K562 (cell line): ENCODE measurements around the gene VPS11. TPM values are rescaled to one million over a fixed set of nuclear protein-coding genes. Genes with fewer than 3 reads are reported as not detected.
A peak's percentile ranks its signal among the peaks of the same experiment; 100 is the strongest.
"Not testable (repeated sequence)": the region's sequence is repeated elsewhere in the genome, so short reads cannot be mapped to it uniquely, and the experiment has no call there.

Source experiments
- ATAC-seq: fragments of 200-7000 bp; cut with Tn5 transposase; 3 replicates; pipeline ENCODE4 v1.9.1; 2020; ENCODE audit warnings: moderate library complexity
- BruUV-seq: library from RNA; stranded (reverse); fragments of 400-500 nt; replicated peaks from 2 replicates; lab custom pipeline; 2021; lab: Mats Ljungman, UMichigan
- CTCF ChIA-PET: fragments of 300-600 bp; formaldehyde crosslinking; extraction: SDS; loops from one replicate; lab custom pipeline; 2021; ENCODE audit warnings: low intra/inter-chr PET ratio; lab: Yijun Ruan, JAX
- POLR2A ChIA-PET: fragments of 300-600, 350-650 bp; sonication (Branson Sonifier 250); formaldehyde crosslinking; extraction: SDS; loops from one replicate; lab custom pipeline; 2021; ENCODE audit warnings: antibody characterized with exemption, inconsistent platforms; lab: Yijun Ruan, JAX
- DNase-seq, 4 experiments: peaks; one replicate each; pipeline versions ENCODE4 v3.0.0 to v3.0.0-alpha.2; 2011 to 2018; ENCODE audit warnings: low spot score in 3 of 4, mixed read lengths in 3 of 4; ENCODE audit errors: extremely low read depth in 1 of 4
- FAIRE-seq: peaks from 2 replicates; lab custom pipeline; 2011; peaks lifted over from hg19 to GRCh38; lab: Jason Lieb, UNC
- H2AFZ ChIP-seq: 2 replicates; pipeline ENCODE4 v1.6.0; 2011; ENCODE audit warnings: low read depth, low read length, control low read depth, inconsistent platforms
- H3K27ac ChIP-seq: fragments of 200-600 bp; 3 replicates; pipeline ENCODE4 v1.8.0; 2011; ENCODE audit warnings: low read depth, mild to moderate bottlenecking, control low read depth, inconsistent platforms, low read length, moderate library complexity, mixed read lengths; ENCODE audit errors: extremely low read depth
- H3K27me3 ChIP-seq, 2 experiments: fragments of 300-600 bp in 1 of 2; 2 replicates in 1 of 2; 3 replicates in 1 of 2; pipeline versions ENCODE4 v1.6.0 to v1.8.0; 2011; ENCODE audit warnings: inconsistent platforms in 2 of 2, low read length in 2 of 2, mild to moderate bottlenecking in 1 of 2, mixed read lengths in 1 of 2, moderate library complexity in 1 of 2; ENCODE audit not compliant: control insufficient read depth in 2 of 2, insufficient read depth in 2 of 2
- H3K36me3 ChIP-seq: fragments of 300-600 bp; 3 replicates; pipeline ENCODE4 v1.8.0; 2011; ENCODE audit warnings: mild to moderate bottlenecking, low read length, inconsistent platforms; ENCODE audit not compliant: control insufficient read depth, insufficient read depth
- H3K4me1 ChIP-seq, 2 experiments: fragments of 200-600 bp in 1 of 2; replicated peaks in 1 of 2; 2 replicates in 1 of 2; 3 replicates in 1 of 2; pipeline versions ENCODE4 v1.5.1 to v1.8.0; 2011; ENCODE audit warnings: inconsistent platforms in 2 of 2, low read length in 2 of 2, mild to moderate bottlenecking in 1 of 2, mixed read lengths in 1 of 2, moderate library complexity in 1 of 2; ENCODE audit not compliant: control insufficient read depth in 2 of 2, insufficient read depth in 2 of 2
- H3K4me2 ChIP-seq: 2 replicates; pipeline ENCODE4 v1.6.1; 2011; ENCODE audit warnings: low read length, control low read depth, inconsistent platforms, mixed read lengths; ENCODE audit not compliant: insufficient read depth
- H3K4me3 ChIP-seq: fragments of 200-600 bp; sonication (generic), shearing (Covaris generic); 2 replicates; pipeline ENCODE4 v1.5.1; 2016; ENCODE audit warnings: control low read depth, inconsistent platforms
- H3K79me2 ChIP-seq: fragments of 200-600 bp; 3 replicates; pipeline ENCODE4 v1.8.0; 2011; ENCODE audit warnings: low read length, inconsistent platforms; ENCODE audit not compliant: control insufficient read depth, insufficient read depth
- H3K9ac ChIP-seq, 2 experiments: 2 replicates each; pipeline versions ENCODE4 v1.6.0 to v1.6.1; 2011; ENCODE audit warnings: low read depth in 2 of 2, low read length in 2 of 2, control low read depth in 1 of 2, inconsistent platforms in 1 of 2, mild to moderate bottlenecking in 1 of 2, mixed read lengths in 1 of 2; ENCODE audit not compliant: insufficient read depth in 1 of 2
- H3K9me1 ChIP-seq: one replicate; pipeline ENCODE4 v1.6.0; 2011; ENCODE audit warnings: inconsistent platforms, mild to moderate bottlenecking, low read length, moderate library complexity; ENCODE audit not compliant: control insufficient read depth, insufficient read depth
- H3K9me3 ChIP-seq: replicated peaks from 2 replicates; pipeline ENCODE4 v1.5.1; 2011; ENCODE audit warnings: low read depth, low read length, inconsistent platforms; ENCODE audit not compliant: control insufficient read depth, insufficient read depth
- H4K20me1 ChIP-seq: replicated peaks from 2 replicates; pipeline ENCODE4 v1.6.1; 2011; ENCODE audit warnings: low read length, inconsistent platforms, mixed read lengths; ENCODE audit not compliant: control insufficient read depth, insufficient read depth
- BCOR ChIP-seq: fragments of 450-650 bp; IDR thresholded peaks from 2 replicates; pipeline ENCODE4 v1.6.1; 2016
- EGR1 ChIP-seq: fragments of 450-650 bp; conservative IDR thresholded peaks from 2 replicates; pipeline ENCODE4 v1.6.1; 2017; ENCODE audit warnings: mild to moderate bottlenecking
- EHMT2 ChIP-seq: fragments of 450-650 bp; IDR thresholded peaks from 2 replicates; pipeline ENCODE4 v1.6.1; 2018; ENCODE audit warnings: antibody characterized with exemption
- MAFF ChIP-seq: IDR thresholded peaks from 2 replicates; pipeline ENCODE4 v1.6.1; 2012; ENCODE audit warnings: low read length, improper control_type of control experiment
- PHF20 ChIP-seq: fragments of 450-650 bp; IDR thresholded peaks from 2 replicates; pipeline ENCODE4 v1.6.1; 2018; ENCODE audit not compliant: partially characterized antibody
- PML ChIP-seq: IDR thresholded peaks from 2 replicates; pipeline ENCODE4 v1.6.1; 2012; ENCODE audit warnings: low read length, inconsistent platforms
- ZHX1 ChIP-seq: fragments of 150-350 bp; conservative IDR thresholded peaks from 2 replicates; pipeline ENCODE4 v1.6.1; 2014; ENCODE audit warnings: low read length
- WGBS: fragments of 100-300 bp; shearing (Covaris generic); methylation state at CpG from one replicate; pipeline ENCODE4 v1.1.6; 2016; ENCODE audit warnings: low coverage, mixed read lengths; ENCODE audit not compliant: insufficient coverage; ENCODE audit errors: missing lambda C conversion rate; 5-methylcytosine and 5-hydroxymethylcytosine counted together
- in situ Hi-C: fragments of 300-500 bp; cut with MboI; formaldehyde crosslinking; loops from 4 replicates; pipeline ENCODE4 v1.15.0; 2018; ENCODE audit warnings: inconsistent platforms, mixed read lengths
- intact Hi-C: fragments of 100-400 bp; cut with micrococcal nuclease; formaldehyde crosslinking; loops from 2 replicates; pipeline ENCODE4 v1.14.2; 2022
- polyA plus RNA-seq, 8 experiments: library from polyadenylated mRNA; depleted of rRNA in 4 of 8; stranded (reverse) in 5 of 8; unstranded in 3 of 8; fragments of >200 nt; fragmentation: Nextera tagmentation in 2 of 8; fragmentation: Illumina TruSeq in 1 of 8; extraction: Ambion mirVana in 2 of 8; extraction: Trizol in 1 of 8; gene quantifications; 2 replicates each; pipeline versions ENCODE4 v1.2.1 to v1.2.3, GENCODE V29; 2011 to 2014; ENCODE audit warnings: inconsistent platforms in 1 of 8, missing spikeins in 1 of 8
- total RNA-seq, 7 experiments: library from RNA; depleted of rRNA in 6 of 7; stranded (reverse); fragments of >200 nt in 6 of 7; fragmentation: Illumina TruSeq in 2 of 7; extraction: Trizol in 2 of 7; gene quantifications; 2 replicates each; pipeline versions ENCODE4 v1.2.1 to v1.2.3, GENCODE V29; 2011 to 2021; ENCODE audit warnings: low replicate concordance in 1 of 7
- TF ChIP-seq, protein P1 (sequence below): fragments of 250-450 bp; sonication (Bioruptor Pico); IDR thresholded peaks from 2 replicates; pipeline ENCODE4 v1.8.0; 2022; ENCODE audit warnings: inconsistent platforms

Gene VPS11
- total and polyA plus RNA-seq, 9 of the 15 experiments (the other 6 are each of a cell fraction or from before 2014, with no cell fraction given): 14.1 to 35.5 (median 27.5) TPM

- TF ChIP-seq, protein P1, sequence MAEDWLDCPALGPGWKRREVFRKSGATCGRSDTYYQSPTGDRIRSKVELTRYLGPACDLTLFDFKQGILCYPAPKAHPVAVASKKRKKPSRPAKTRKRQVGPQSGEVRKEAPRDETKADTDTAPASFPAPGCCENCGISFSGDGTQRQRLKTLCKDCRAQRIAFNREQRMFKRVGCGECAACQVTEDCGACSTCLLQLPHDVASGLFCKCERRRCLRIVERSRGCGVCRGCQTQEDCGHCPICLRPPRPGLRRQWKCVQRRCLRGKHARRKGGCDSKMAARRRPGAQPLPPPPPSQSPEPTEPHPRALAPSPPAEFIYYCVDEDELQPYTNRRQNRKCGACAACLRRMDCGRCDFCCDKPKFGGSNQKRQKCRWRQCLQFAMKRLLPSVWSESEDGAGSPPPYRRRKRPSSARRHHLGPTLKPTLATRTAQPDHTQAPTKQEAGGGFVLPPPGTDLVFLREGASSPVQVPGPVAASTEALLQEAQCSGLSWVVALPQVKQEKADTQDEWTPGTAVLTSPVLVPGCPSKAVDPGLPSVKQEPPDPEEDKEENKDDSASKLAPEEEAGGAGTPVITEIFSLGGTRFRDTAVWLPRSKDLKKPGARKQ (CRISPR knock-in tag): no peak
- no peak for TF ChIP-seq ZHX1
- TF ChIP-seq PML: no peak
- TF ChIP-seq PHF20: no peak
- no peak for TF ChIP-seq EHMT2
- no peak for TF ChIP-seq BCOR
- TF ChIP-seq MAFF: no peak
These were observed 35.7 kb upstream of the VPS11 start (continued) for GRCh38 chr11:119031912-119032280.

GRCh38 chr11:119033421-119033820 is 34.2 kb upstream of the VPS11 start:
- 0 out of 2 replicates have a peak, but pooled peaks have one; percentile 10 for TF ChIP-seq EGR1
- TF ChIP-seq, all 486 proteins: peak for 1; not testable (repeated sequence) for 485
- CTCF ChIA-PET, H3K9ac ChIP-seq, in situ Hi-C loops, DNase-seq, intact Hi-C loops, BruUV-seq, H3K36me3 ChIP-seq, ATAC-seq, H3K27ac ChIP-seq, H3K4me2 ChIP-seq, H3K27me3 ChIP-seq, H3K9me1 ChIP-seq, H3K9me3 ChIP-seq, FAIRE-seq, H3K4me3 ChIP-seq, H4K20me1 ChIP-seq: not testable (repeated sequence)
- POLR2A ChIA-PET: interaction anchor here (0.6 to 1.5 kb wide), 7 partner anchors 8 to 103 kb away, joined by 3 to 6 read pairs (median 3); partner anchors contain the start of genes RPS25 and TRAPPC4
- H3K4me1 ChIP-seq: peaks cover 20 to 29% of the 10 kb centered on the region in 2 experiments; a peak in 4 of 5 replicates
- 70% methylated on average over 10 of the region's 10 CpGs for WGBS
- H2AFZ ChIP-seq: peak overlapping the region; percentile 26; the same call in 1 of the 2 replicates
- H3K79me2 ChIP-seq: peaks cover 23% of the 10 kb centered on the region
